ENCODE results near the gene DUSP8. TPM values are rescaled to one million over a fixed set of nuclear protein-coding genes. Genes with fewer than 3 reads are reported as not detected.

The DUSP8 gene
- total and polyA plus RNA-seq, 7 donors: 0.66 to 12.7 (median 4.4) TPM

- peaks cover 0 to 6% (median 3%) of the 10 kb centered on the region in 4 donors for H3K36me3 ChIP-seq
- H3K4me3 ChIP-seq: no peak overlapping the region
- intact Hi-C loops (cut with DNase I): no loop called here
- no peak for TF ChIP-seq POLR2AphosphoS5 (IDR thresholded peaks at IDR 0.05)
- WGBS, 2 donors: 93 to 94% methylated on average over 6 of the region's 6 CpGs
- no peak for DNase-seq
- no peak overlapping the region for H3K27ac ChIP-seq
- no peaks in the 10 kb centered on the region for H3K9me3 ChIP-seq
- H3K4me1 ChIP-seq: peaks cover 0 to 16% (median 9%) of the 10 kb centered on the region in 4 donors
- peaks cover 0 to 8% (median 0%) of the 10 kb centered on the region in 3 donors for H3K27me3 ChIP-seq
Measured at GRCh38 chr11:1540074-1540473, 32.0 kb downstream of the DUSP8 start.

DNA sequence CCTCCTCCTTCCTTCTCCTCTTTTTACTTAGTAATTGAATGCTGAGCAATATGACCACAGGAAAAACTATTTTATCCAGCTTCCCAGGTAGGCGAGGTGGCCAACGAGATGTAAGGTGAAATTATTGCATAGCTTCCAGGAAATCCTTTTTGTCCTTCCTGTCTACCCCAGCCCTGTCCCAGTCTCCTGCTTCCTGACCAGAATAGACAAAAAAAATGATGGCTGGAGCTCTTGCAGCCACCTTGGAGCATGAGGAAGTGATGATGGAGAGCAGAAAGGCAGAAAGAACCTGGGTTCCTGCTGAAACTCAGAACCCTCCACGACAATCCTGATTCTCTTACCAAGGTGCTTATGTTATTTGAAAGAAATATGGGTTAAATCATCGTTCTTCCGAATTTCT, 33.9 kb downstream of the DUSP8 start:
- Histone ChIP-seq H3K27ac (no peak overlapping the region), H3K4me3 (no peak overlapping the region), H3K9me3 (no peaks in the 10 kb centered on the region), H3K27me3 (peaks cover 0 to 4% (median 0%) of the 10 kb centered on the region in 3 donors), H3K4me1 (peaks cover 0 to 31% (median 23%) of the 10 kb centered on the region in 4 donors), H3K36me3 (peaks cover 0 to 13% (median 3%) of the 10 kb centered on the region in 4 donors)
- 84 to 85% methylated on average over 5 of the region's 5 CpGs for WGBS, 2 donors
- intact Hi-C loops (cut with DNase I): no loop called here
- no peak for DNase-seq
- no peak for TF ChIP-seq POLR2AphosphoS5 (IDR thresholded peaks at IDR 0.05)
- no peak for TF ChIP-seq POLR2A (IDR thresholded peaks at IDR 0.05)
- TF ChIP-seq EP300 (IDR thresholded peaks at IDR 0.05): no peak
- TF ChIP-seq, protein P1, sequence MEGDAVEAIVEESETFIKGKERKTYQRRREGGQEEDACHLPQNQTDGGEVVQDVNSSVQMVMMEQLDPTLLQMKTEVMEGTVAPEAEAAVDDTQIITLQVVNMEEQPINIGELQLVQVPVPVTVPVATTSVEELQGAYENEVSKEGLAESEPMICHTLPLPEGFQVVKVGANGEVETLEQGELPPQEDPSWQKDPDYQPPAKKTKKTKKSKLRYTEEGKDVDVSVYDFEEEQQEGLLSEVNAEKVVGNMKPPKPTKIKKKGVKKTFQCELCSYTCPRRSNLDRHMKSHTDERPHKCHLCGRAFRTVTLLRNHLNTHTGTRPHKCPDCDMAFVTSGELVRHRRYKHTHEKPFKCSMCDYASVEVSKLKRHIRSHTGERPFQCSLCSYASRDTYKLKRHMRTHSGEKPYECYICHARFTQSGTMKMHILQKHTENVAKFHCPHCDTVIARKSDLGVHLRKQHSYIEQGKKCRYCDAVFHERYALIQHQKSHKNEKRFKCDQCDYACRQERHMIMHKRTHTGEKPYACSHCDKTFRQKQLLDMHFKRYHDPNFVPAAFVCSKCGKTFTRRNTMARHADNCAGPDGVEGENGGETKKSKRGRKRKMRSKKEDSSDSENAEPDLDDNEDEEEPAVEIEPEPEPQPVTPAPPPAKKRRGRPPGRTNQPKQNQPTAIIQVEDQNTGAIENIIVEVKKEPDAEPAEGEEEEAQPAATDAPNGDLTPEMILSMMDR (IDR thresholded peaks at IDR 0.05): no peak

GRCh38 chr11:1536065-1536843, 35.8 kb downstream of the DUSP8 start:
- TF ChIP-seq, protein P1 (IDR thresholded peaks at IDR 0.05): no peak
- no peak for DNase-seq
- Histone ChIP-seq H3K27me3 (peaks cover 0 to 4% (median 0%) of the 10 kb centered on the region in 3 donors), H3K4me3 (no peak overlapping the region), H3K9me3 (no peaks in the 10 kb centered on the region), H3K27ac (no peak overlapping the region), H3K36me3 (peaks cover 0 to 21% (median 3%) of the 10 kb centered on the region in 4 donors), H3K4me1 (peaks cover 0 to 50% (median 42%) of the 10 kb centered on the region in 4 donors)
- intact Hi-C loops (cut with DNase I): no loop called here
- 88% methylated on average over 16 of the region's 16 CpGs for WGBS, 2 donors

- TF ChIP-seq, protein P1 (IDR thresholded peaks at IDR 0.05): no peak
- no peak for TF ChIP-seq POLR2AphosphoS5 (IDR thresholded peaks at IDR 0.05)
- TF ChIP-seq POLR2A (IDR thresholded peaks at IDR 0.05): no peak
- H3K4me3 ChIP-seq: no peak overlapping the region
- H3K9me3 ChIP-seq: no peaks in the 10 kb centered on the region
- intact Hi-C loops (cut with DNase I): no loop called here
- peaks cover 0 to 63% (median 51%) of the 10 kb centered on the region in 4 donors for H3K4me1 ChIP-seq
- no peak for DNase-seq
- peaks cover 0 to 4% (median 0%) of the 10 kb centered on the region in 3 donors for H3K27me3 ChIP-seq
- peaks cover 0 to 21% (median 3%) of the 10 kb centered on the region in 4 donors for H3K36me3 ChIP-seq
- H3K27ac ChIP-seq: no peak overlapping the region
- WGBS, 2 donors: 89% methylated on average over 14 of the region's 14 CpGs
Measured at GRCh38 chr11:1534682-1535081, 37.4 kb downstream of the DUSP8 start.

GRCh38 chr11:1534171-1534570, 37.9 kb downstream of the DUSP8 start:
- peaks cover 0 to 4% (median 0%) of the 10 kb centered on the region in 3 donors for H3K27me3 ChIP-seq
- H3K4me3 ChIP-seq: no peak overlapping the region
- 92 to 95% methylated on average over 7 of the region's 7 CpGs for WGBS, 2 donors
- intact Hi-C loops (cut with DNase I): no loop called here
- DNase-seq: no peak
- H3K36me3 ChIP-seq: peaks cover 0 to 21% (median 3%) of the 10 kb centered on the region in 4 donors
- TF ChIP-seq, protein P1 (IDR thresholded peaks at IDR 0.05): no peak
- no peak for TF ChIP-seq POLR2AphosphoS5 (IDR thresholded peaks at IDR 0.05)
- no peak for TF ChIP-seq EP300 (IDR thresholded peaks at IDR 0.05)
- TF ChIP-seq POLR2A (IDR thresholded peaks at IDR 0.05): no peak
- no peaks in the 10 kb centered on the region for H3K9me3 ChIP-seq
- H3K27ac ChIP-seq: no peak overlapping the region
- H3K4me1 ChIP-seq: peaks cover 0 to 67% (median 51%) of the 10 kb centered on the region in 4 donors

Data from sigmoid colon (tissue), 7 donors.